Nephron (organoid): ENCODE results near the gene MLPH.

Experiments used
- H3K27ac Mint-ChIP-seq, 3 experiments: 2 replicates each; pipeline ENCODE4 v1.8.0; 2020; ENCODE audit warnings: mixed read lengths in 3 of 3, mild to moderate bottlenecking in 2 of 3, moderate library complexity in 1 of 3
- H3K27me3 Mint-ChIP-seq: 2 replicates; pipeline ENCODE4 v1.8.0; 2021; ENCODE audit warnings: low read depth, mild to moderate bottlenecking, moderate library complexity, mixed read lengths
- H3K36me3 Mint-ChIP-seq: 2 replicates; pipeline ENCODE4 v1.8.0; 2020; ENCODE audit warnings: low read depth, mixed read lengths
- H3K4me1 Mint-ChIP-seq: 2 replicates; pipeline ENCODE4 v1.8.0; 2020; ENCODE audit warnings: mixed read lengths
- H3K4me3 Mint-ChIP-seq, 3 experiments: 2 replicates each; pipeline ENCODE4 v1.8.0; 2020; ENCODE audit warnings: mild to moderate bottlenecking in 3 of 3, mixed read lengths in 3 of 3, moderate library complexity in 2 of 3
- H3K9me3 Mint-ChIP-seq: 2 replicates; pipeline ENCODE4 v1.8.0; 2020; ENCODE audit warnings: mixed read lengths
- CTCF ChIP-seq, 3 experiments: fragments of 200-600 bp; sonication (generic); IDR thresholded peaks; one replicate each; pipeline ENCODE4 v1.5.0; 2021; ENCODE audit warnings: antibody characterized with exemption in 3 of 3; ENCODE audit not compliant: unreplicated experiment in 3 of 3

The MLPH gene

GRCh38 chr2:237507512-237507911, 20.5 kb downstream of the MLPH start:
- H3K9me3 Mint-ChIP-seq = peaks cover 2% of the 10 kb centered on the region
- H3K4me3 Mint-ChIP-seq = no peak overlapping the region
- no peak overlapping the region for H3K27ac Mint-ChIP-seq
- peaks cover 30% of the 10 kb centered on the region for H3K27me3 Mint-ChIP-seq
- H3K4me1 Mint-ChIP-seq = peaks cover 24% of the 10 kb centered on the region
- no peak for TF ChIP-seq CTCF (IDR thresholded peaks at IDR 0.05; ENCODE audit: unreplicated experiment in 3 of 3)
- H3K36me3 Mint-ChIP-seq = no peaks in the 10 kb centered on the region

GRCh38 chr2:237508361-237508760, 21.3 kb downstream of the MLPH start:
- TF ChIP-seq CTCF (IDR thresholded peaks at IDR 0.05; ENCODE audit: unreplicated experiment in 3 of 3) = no peak
- Mint-ChIP-seq H3K4me1 (peaks cover 33% of the 10 kb centered on the region), H3K4me3 (no peak overlapping the region), H3K9me3 (peaks cover 2% of the 10 kb centered on the region), H3K27me3 (peaks cover 30% of the 10 kb centered on the region), H3K27ac (no peak overlapping the region), H3K36me3 (no peaks in the 10 kb centered on the region)

- peaks cover 41% of the 10 kb centered on the region for H3K4me1 Mint-ChIP-seq
- TF ChIP-seq CTCF (IDR thresholded peaks at IDR 0.05; ENCODE audit: unreplicated experiment in 3 of 3) = no peak
- no peak overlapping the region for H3K4me3 Mint-ChIP-seq
- H3K27me3 Mint-ChIP-seq = peaks cover 30% of the 10 kb centered on the region
- no peak overlapping the region for H3K27ac Mint-ChIP-seq
- H3K36me3 Mint-ChIP-seq = no peaks in the 10 kb centered on the region
- peaks cover 2% of the 10 kb centered on the region for H3K9me3 Mint-ChIP-seq
Observed at GRCh38 chr2:237509151-237509550, 22.1 kb downstream of the MLPH start.

GRCh38 chr2:237509905-237510304, 22.9 kb downstream of the MLPH start:
- Mint-ChIP-seq H3K4me3 (no peak overlapping the region), H3K9me3 (peaks cover 2% of the 10 kb centered on the region)
- TF ChIP-seq CTCF (IDR thresholded peaks at IDR 0.05; ENCODE audit: unreplicated experiment in 3 of 3) = no peak

GRCh38 chr2:237510502-237511217, 23.6 kb downstream of the MLPH start:
- no peak overlapping the region for H3K27ac Mint-ChIP-seq
- H3K36me3 Mint-ChIP-seq = no peaks in the 10 kb centered on the region
- H3K27me3 Mint-ChIP-seq = peaks cover 33% of the 10 kb centered on the region
- peaks cover 55% of the 10 kb centered on the region for H3K4me1 Mint-ChIP-seq
- TF ChIP-seq CTCF (IDR thresholded peaks at IDR 0.05; ENCODE audit: unreplicated experiment in 3 of 3) = no peak
- no peak overlapping the region for H3K4me3 Mint-ChIP-seq
- H3K9me3 Mint-ChIP-seq = peaks cover 2% of the 10 kb centered on the region

More at GRCh38 chr2:237509905-237510304, 22.9 kb downstream of the MLPH start:
- peaks cover 48% of the 10 kb centered on the region for H3K4me1 Mint-ChIP-seq
- H3K27ac Mint-ChIP-seq = no peak overlapping the region
- no peaks in the 10 kb centered on the region for H3K36me3 Mint-ChIP-seq
- H3K27me3 Mint-ChIP-seq = peaks cover 30% of the 10 kb centered on the region

GRCh38 chr2:237511433-237511832, 24.4 kb downstream of the MLPH start:
- H3K9me3 Mint-ChIP-seq = no peaks in the 10 kb centered on the region
- H3K4me1 Mint-ChIP-seq = peaks cover 55% of the 10 kb centered on the region
- H3K4me3 Mint-ChIP-seq = no peak overlapping the region
- no peak for TF ChIP-seq CTCF (IDR thresholded peaks at IDR 0.05; ENCODE audit: unreplicated experiment in 3 of 3)
- no peaks in the 10 kb centered on the region for H3K36me3 Mint-ChIP-seq
- peaks cover 26% of the 10 kb centered on the region for H3K27me3 Mint-ChIP-seq
- peak overlapping the region in 1 of 3 experiments; percentile 48 for H3K27ac Mint-ChIP-seq
